ENCODE data around the gene DIO3.

DIO3 gene

GRCh38 chr14:101600336-101600890 lies 39.1 kb downstream of the DIO3 start:
- DNase-seq, result no peak

- no peak for DNase-seq
Measured at GRCh38 chr14:101600891-101601605, 39.8 kb downstream of the DIO3 start.

DNA sequence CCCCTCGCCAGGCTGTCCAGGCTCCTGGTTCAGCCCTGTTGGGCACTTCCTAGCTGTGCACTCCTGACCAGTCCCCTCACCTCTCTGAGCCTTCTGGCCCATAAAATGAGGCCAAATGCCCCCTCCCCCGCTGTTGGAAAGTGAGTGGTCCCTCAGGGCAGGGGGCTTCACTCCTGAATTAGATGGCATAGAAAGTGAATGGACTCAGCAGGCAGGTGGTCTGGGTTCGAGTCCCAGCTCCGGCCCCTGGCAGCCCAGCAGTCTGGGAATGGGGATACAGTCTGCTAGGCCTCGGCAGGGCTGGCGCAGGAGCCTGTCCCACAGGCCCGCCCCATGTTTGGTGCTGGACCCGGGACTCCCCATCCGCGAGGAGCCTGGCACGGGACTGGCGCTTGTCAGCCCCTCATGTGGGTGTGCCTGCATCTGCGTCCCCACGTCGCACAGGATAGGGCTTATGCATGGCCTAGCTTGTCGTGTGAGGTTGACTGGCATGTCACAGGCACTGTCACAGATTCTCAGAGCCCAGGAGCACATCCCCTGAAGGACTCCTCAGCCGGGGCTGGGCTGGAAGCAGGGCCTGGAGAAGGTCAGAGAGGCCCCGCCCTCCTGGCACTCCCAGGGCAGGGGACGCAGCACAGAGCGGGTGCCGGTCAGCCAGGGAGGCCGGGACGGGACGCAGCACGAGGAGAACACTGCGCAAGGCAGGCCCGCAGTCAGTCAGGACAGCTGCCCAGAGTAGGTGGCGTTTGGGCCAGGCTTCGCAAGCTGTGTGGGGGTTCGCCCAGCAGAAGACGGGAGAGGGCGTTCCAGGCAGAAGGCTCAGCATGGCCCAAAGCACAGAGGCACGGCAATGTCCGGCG lies 40.5 kb downstream of the DIO3 start:
- DNase-seq, result no peak

DNA sequence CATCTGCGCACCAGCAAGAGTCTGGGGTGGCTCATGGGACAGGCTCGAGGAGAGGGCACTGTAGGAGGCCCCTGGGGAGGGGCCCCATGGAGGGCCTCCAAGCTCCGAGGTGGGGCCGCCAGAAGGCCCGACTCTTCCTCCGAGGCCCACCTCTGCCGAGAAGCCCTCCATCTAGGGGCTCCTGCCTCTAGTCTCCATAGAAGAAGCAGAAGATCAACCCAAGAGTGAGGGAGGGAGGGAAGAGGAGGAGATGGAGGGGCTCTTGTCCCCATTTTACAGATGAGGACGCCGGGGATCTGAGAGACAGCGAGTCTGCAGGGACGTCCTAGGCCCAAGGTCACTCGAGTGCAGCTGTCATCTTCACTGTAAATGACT lies 41.2 kb downstream of the DIO3 start:
- no peak for DNase-seq

- DNase-seq, result no peak
Measured at GRCh38 chr14:101603096-101603495, 41.8 kb downstream of the DIO3 start.

DNA sequence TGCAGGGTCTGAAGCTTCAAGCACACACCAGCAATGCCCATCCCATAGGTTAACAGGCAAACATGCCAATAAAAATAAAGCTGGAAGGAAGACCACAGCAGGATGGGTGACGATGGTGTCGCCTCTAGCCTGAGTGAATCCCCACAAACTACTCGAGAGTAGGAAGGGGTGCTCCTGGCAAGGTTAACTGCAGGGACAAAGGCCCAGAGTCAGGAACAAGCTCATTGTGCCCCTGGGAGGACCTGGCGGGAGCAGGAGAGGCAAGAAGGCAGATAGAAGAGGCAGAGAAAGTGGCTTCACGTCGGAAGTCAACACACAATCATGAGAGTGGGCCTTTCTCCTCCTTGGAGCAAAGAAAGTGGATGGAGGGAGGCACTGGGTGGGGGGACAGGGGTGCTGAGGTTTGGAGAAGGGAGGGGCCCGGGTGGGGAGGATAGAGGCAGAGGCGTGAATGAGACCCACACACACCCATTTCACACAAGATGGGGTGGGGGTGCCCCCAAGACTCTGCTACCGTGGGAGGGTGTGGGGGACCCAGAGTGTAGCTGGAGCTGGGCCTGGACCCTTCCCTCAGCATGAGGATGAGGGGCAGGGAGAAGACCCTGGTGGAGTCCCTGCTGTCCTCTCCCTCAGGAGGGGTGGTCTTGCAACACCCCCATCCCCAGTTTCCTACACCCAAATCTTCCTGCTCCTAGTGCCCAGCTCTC lies 43.1 kb downstream of the DIO3 start:
- no peak for DNase-seq

DNA sequence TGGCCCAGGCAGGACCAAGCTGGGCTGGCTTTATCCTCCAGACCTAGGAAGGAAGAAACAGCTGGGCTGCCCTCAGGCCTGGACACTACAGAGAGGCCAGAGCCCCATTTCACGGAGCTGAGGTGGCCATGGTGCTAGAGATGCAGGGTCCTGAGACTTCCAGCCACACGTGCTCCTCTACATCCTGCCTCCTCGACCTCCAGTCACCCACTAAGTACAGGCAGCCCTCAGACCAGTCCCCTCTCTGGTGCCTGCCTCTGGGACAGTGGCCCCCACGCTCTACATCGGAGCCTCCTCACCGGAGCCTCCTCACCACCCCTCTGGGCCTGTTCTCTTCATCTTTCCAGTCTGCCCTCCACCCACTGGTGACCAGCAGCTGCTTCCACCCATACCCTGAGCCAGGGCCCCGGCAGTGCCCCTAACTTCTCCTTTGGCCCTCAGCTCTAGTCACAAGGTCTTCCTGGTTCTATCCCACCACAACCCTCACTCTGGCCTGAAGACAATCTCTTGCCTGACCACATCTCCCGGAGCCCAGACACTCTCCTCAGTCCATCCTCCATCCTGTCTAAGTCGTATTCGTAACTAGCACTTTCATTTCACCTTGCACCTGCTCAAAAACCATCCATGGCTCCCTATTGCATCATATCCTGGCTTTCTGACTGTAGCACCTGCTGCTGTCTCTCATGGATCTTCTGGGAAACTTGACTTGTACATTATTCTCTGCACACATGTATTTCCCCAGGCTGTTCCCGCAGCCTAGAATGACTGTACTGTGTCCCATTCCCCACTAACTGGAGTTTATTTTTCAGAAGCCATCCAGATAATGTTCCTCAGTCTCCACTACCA lies 43.9 kb downstream of the DIO3 start:
- DNase-seq, result no peak

- no peak for DNase-seq
Measured at GRCh38 chr14:101605836-101606235, 44.5 kb downstream of the DIO3 start.

All from cortex of kidney (tissue), 1 donor.